Stimulated activated CD4-positive, alpha-beta T cell treated with anti-CD3 and anti-CD28 coated beads, TNF-alpha, amount 100 ng/mL, for 4 hours (primary cell): Measurements from ENCODE around the gene MRLN.

Experiments used
- DNase-seq, 3 experiments: peaks; one replicate each; pipeline ENCODE4 v3.0.0-alpha.2; 2020; ENCODE audit warnings: low read depth in 3 of 3

MRLN gene

GRCh38 chr10:59705931-59706330, 47.3 kb downstream of the MRLN start:
- DNase-seq: no peak

GRCh38 chr10:59704630-59705029, 48.6 kb downstream of the MRLN start:
- no peak for DNase-seq

GRCh38 chr10:59702347-59702746, 50.9 kb downstream of the MRLN start:
- no peak for DNase-seq

GRCh38 chr10:59700709-59701108, 52.5 kb downstream of the MRLN start:
- no peak for DNase-seq

- no peak for DNase-seq
Observed at GRCh38 chr10:59698326-59698725, 54.9 kb downstream of the MRLN start.

GRCh38 chr10:59695637-59696036, 57.6 kb downstream of the MRLN start:
- no peak for DNase-seq

- no peak for DNase-seq
Observed at GRCh38 chr10:59694936-59695335, 58.3 kb downstream of the MRLN start.

GRCh38 chr10:59692113-59692512, 61.1 kb downstream of the MRLN start:
- DNase-seq: no peak

- no peak for DNase-seq
Observed at GRCh38 chr10:59688921-59689351, 64.3 kb downstream of the MRLN start.

- no peak for DNase-seq
Observed at GRCh38 chr10:59687657-59688056, 65.6 kb downstream of the MRLN start.
